ENCODE data around the gene MYO7A. TPM values are rescaled to one million over a fixed set of nuclear protein-coding genes. Genes with fewer than 3 reads are reported as not detected.

MYO7A gene
- total and polyA plus RNA-seq, 9 donors: 3.1 to 18.7 (median 6.5) TPM

- DNase-seq: peak in 2 of 5 donors; percentile 25 to 36
- Histone ChIP-seq H3K9me3 (no peaks in the 10 kb centered on the region), H3K27ac (no peak overlapping the region)
Observed at GRCh38 chr11:77092382-77092781, 35.7 kb upstream of the MYO7A start.

GRCh38 chr11:77093056-77093891 is 34.8 kb upstream of the MYO7A start:
- DNase-seq: peak in 2 of 5 donors; percentile 28 to 30
- no peaks in the 10 kb centered on the region for H3K9me3 ChIP-seq
- H3K4me1 ChIP-seq (ENCODE audit: insufficient read depth): no peaks in the 10 kb centered on the region
- no peak overlapping the region for H3K4me3 ChIP-seq
- no peak overlapping the region for H3K27ac ChIP-seq
- intact Hi-C loops (cut with DNase I): loop anchor here in 1 of 4 donors (5.0 kb wide), 1 partner anchor 46 kb away; no protein-coding TSS in a partner anchor
- H3K36me3 ChIP-seq: no peaks in the 10 kb centered on the region
- no peaks in the 10 kb centered on the region for H3K27me3 ChIP-seq
- 88 to 93% (median 91%) methylated on average over 33 of the region's 33 CpGs for WGBS, 3 donors
- TF ChIP-seq EP300 (IDR thresholded peaks at IDR 0.05): no peak
- TF ChIP-seq CTCF (IDR thresholded peaks at IDR 0.05): no peak
- no peak for TF ChIP-seq POLR2A (IDR thresholded peaks at IDR 0.05)

More at GRCh38 chr11:77092382-77092781, 35.7 kb upstream of the MYO7A start:
- Histone ChIP-seq H3K4me1 (ENCODE audit: insufficient read depth) (no peaks in the 10 kb centered on the region), H3K36me3 (no peaks in the 10 kb centered on the region), H3K4me3 (no peak overlapping the region), H3K27me3 (no peaks in the 10 kb centered on the region)
- intact Hi-C loops (cut with DNase I): loop anchor here in 1 of 4 donors (5.0 kb wide), 1 partner anchor 45 kb away; no protein-coding TSS in a partner anchor
- no peak for TF ChIP-seq CTCF (IDR thresholded peaks at IDR 0.05)
- no peak for TF ChIP-seq POLR2A (IDR thresholded peaks at IDR 0.05)
- TF ChIP-seq EP300 (IDR thresholded peaks at IDR 0.05): no peak
- 62 to 73% (median 70%) methylated on average over 7 of the region's 7 CpGs for WGBS, 3 donors

DNA sequence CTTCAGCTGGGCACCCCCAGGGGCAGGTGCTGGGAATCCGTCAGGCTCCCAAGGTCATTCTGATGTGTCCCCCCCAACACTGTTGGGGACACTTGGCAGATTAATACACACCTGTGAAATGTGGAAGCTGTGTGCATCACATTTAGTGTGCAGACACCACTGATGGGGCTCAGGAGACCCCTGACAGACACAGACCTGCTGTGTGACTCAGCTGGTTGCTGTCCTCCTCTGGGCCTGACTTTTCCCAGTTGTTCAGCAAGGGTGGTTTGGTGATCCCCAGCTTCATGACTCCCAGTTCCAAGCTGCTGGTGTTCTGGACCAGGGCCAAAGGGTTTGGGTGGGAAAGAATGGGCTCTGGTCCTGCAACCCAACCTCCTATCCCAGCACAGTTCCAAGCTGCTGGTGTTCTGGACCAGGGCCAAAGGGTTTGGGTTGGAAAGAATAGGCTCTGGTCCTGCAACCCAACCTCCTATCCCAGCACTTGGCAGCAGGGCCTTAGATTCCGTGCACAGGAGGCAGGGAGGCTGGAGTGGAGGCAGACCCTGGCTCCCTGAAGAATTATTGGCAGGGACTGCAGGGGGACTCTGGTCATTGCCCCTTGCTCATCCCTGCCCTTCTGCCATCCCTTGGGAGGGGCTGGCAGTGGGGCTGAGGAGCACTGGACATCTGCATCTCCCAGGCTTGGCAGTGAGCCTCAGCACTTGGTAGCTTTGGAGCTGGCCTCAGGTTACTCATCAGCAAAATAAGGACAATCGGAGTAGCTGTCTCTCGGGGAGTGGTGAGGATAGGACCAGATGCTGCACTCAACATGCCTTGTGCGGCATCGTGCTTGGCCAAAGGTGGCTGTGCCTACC is 33.8 kb upstream of the MYO7A start:
- Histone ChIP-seq H3K4me1 (ENCODE audit: insufficient read depth) (no peaks in the 10 kb centered on the region), H3K36me3 (no peaks in the 10 kb centered on the region), H3K27ac (no peak overlapping the region), H3K9me3 (no peaks in the 10 kb centered on the region), H3K4me3 (no peak overlapping the region), H3K27me3 (no peaks in the 10 kb centered on the region)
- WGBS, 3 donors: 85 to 90% (median 85%) methylated on average over 6 of the region's 6 CpGs
- peak in 2 of 5 donors; percentile 19 to 31 for DNase-seq
- intact Hi-C loops (cut with DNase I): loop anchor here in 1 of 4 donors (5.0 kb wide), 1 partner anchor 47 kb away; no protein-coding TSS in a partner anchor
- TF ChIP-seq CTCF (IDR thresholded peaks at IDR 0.05): no peak
- no peak for TF ChIP-seq POLR2A (IDR thresholded peaks at IDR 0.05)
- TF ChIP-seq EP300 (IDR thresholded peaks at IDR 0.05): no peak

- DNase-seq: peak in 2 of 5 donors; percentile 15 to 22
- intact Hi-C loops (cut with DNase I): loop anchor here in 1 of 4 donors (5.0 kb wide), 1 partner anchor 48 kb away; no protein-coding TSS in a partner anchor
- WGBS, 3 donors: 83 to 99% (median 96%) methylated on average over 7 of the region's 7 CpGs
- no peaks in the 10 kb centered on the region for H3K4me1 ChIP-seq (ENCODE audit: insufficient read depth)
- no peaks in the 10 kb centered on the region for H3K27me3 ChIP-seq
- TF ChIP-seq EP300 (IDR thresholded peaks at IDR 0.05) (no peak), CTCF (IDR thresholded peaks at IDR 0.05) (no peak), POLR2A (IDR thresholded peaks at IDR 0.05) (no peak)
- no peaks in the 10 kb centered on the region for H3K9me3 ChIP-seq
- no peak overlapping the region for H3K27ac ChIP-seq
- no peaks in the 10 kb centered on the region for H3K36me3 ChIP-seq
- no peak overlapping the region for H3K4me3 ChIP-seq
Observed at GRCh38 chr11:77094841-77095365, 33.1 kb upstream of the MYO7A start.

All from ovary (tissue), 9 donors.